GM18861 (cell line): ENCODE data around the gene GRIN3B.
"Not testable (repeated sequence)": the region's sequence is repeated elsewhere in the genome, so short reads cannot be mapped to it uniquely, and the experiment has no call there.

Source experiments
- ATAC-seq: cut with Tn5 transposase; IDR thresholded peaks from one replicate; pipeline ENCODE4 v1.9.1; 2021; ENCODE audit not compliant: unreplicated experiment

GRIN3B gene, protein sequence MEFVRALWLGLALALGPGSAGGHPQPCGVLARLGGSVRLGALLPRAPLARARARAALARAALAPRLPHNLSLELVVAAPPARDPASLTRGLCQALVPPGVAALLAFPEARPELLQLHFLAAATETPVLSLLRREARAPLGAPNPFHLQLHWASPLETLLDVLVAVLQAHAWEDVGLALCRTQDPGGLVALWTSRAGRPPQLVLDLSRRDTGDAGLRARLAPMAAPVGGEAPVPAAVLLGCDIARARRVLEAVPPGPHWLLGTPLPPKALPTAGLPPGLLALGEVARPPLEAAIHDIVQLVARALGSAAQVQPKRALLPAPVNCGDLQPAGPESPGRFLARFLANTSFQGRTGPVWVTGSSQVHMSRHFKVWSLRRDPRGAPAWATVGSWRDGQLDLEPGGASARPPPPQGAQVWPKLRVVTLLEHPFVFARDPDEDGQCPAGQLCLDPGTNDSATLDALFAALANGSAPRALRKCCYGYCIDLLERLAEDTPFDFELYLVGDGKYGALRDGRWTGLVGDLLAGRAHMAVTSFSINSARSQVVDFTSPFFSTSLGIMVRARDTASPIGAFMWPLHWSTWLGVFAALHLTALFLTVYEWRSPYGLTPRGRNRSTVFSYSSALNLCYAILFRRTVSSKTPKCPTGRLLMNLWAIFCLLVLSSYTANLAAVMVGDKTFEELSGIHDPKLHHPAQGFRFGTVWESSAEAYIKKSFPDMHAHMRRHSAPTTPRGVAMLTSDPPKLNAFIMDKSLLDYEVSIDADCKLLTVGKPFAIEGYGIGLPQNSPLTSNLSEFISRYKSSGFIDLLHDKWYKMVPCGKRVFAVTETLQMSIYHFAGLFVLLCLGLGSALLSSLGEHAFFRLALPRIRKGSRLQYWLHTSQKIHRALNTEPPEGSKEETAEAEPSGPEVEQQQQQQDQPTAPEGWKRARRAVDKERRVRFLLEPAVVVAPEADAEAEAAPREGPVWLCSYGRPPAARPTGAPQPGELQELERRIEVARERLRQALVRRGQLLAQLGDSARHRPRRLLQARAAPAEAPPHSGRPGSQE

DNA sequence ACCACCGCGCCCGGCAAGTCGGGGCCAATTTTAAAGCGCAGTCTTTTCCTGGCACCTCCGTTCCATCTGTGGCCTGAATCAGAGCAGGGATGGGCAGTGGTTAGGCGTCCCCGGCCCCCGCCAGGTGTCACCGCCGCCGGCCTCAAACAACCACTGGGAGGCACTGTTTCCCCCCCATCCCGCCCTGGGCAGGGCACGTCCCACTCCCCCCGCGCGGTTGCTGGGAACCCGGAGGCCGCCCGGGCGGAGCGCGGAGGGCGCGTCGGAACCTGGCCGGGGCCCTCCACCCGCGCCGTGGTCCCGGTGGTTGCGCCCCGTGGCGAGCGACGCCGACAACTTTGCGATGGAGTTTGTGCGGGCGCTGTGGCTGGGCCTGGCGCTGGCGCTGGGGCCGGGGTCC, at the start of gene GRIN3B:
Gene GRIN3B, plus strand, starts transcription at position 325 of the 400 bp plus-strand sequence. Its CDS starts 19 bp downstream, at position 344.
- ATAC-seq: no peak

DNA sequence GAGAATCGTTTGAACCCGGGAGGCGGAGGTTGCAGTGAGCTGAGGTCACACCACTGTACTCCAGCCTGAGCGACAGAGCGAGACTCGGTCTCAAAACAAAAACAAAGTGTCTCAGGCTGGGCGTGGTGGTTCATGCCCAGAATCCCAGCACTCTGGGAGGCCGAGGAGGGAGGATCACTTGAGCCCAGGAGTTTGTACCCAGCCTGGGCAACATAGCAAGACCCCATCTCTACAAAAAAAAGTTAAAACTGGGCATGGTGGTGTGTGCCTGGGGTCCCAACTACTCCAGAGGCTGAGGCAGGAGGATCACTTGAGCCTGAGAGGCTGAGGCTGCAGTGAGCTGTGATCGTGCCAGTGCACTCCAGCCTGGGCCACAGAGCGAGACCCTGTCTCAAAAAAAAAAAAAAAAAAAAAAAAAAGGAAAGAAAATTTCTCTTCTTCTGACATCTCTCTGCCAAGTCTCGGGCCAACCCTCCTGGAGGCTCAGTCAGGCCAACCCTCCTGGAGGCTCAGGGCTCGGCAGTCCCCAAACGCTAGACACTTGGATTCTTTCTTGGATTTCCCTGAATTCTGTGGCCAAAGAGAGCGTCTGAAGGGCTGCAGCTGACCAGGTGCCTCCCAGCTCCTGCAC, 48.1 kb upstream of the GRIN3B start:
- ATAC-seq: no peak

DNA sequence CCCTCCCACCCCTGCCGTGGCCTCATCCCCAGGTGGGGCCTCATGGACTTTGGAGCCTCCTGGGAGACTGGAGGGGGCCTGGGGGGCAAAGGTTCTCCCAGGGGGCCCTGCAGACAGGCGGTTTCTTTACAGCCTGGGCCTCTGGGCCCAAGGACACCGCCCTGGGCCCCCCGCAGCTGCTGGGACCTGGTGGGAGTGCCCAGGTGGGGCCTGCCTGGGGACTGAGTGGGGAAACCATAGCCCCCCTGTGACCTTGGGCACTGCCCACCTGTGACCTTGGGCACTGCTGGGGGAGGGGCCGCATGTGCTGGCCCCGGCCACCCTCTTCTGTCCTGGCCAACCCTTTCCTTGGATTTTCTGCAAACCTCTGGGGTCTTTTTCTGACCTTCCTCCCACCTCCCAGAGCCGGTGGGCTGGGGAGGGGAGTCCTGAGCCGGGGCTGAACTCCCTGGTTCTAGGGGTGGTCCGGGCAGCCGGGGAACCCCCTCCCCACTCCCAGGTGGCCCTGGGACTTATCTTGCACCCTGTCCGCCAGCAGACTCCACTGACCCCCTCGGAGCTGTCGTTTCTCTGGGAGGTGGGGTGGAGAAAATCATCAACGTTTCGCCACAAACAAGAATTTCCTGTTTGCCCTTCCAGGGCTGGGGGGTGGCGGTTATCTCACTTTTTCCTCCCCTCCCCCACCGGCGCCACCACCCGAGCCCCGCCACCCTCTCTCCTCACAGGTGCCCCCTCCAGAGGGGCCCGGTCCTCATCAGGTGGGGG, 47.4 kb upstream of the GRIN3B start:
- ATAC-seq: no peak

DNA sequence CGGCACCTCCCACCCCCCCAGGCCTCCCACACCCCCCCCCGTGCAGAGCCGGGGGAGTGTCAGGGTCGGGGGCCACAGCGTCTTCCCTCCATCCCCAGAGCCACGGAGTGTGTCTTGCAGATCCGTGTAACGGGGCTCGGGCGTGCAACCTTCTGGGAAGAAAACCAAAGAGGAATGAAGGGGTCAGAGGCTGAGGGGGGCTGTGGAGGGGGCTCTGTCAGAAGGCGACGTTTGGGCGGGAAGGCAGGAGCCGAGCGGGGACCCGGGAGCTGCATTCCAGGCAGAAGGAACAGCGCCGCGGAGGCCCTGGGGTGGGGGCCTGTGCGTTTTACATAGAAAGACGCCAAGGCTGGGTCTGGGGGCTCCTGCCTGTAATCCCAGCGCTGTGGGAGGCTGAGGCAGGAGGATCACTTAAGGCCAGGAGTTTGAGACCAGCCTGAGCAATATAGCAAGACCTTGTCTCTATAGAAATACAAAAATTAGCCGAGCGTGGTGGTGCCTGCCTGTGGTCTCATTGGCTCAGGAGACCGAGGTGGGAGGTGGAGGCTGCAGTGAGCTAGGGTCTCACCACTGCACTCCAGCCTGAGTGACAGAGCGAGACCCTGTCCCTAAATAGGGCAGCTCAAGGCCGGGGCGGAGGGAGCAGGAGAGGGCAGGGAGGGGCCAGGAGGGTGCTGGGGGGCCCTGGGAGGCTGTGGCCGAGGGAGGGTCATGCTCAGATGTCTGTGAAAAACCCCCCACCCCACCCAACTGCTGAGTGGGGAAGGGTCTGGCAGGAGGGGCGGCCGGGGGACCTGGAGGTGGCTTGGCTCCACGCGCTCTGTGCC, 46.6 kb upstream of the GRIN3B start:
- ATAC-seq: no peak

DNA sequence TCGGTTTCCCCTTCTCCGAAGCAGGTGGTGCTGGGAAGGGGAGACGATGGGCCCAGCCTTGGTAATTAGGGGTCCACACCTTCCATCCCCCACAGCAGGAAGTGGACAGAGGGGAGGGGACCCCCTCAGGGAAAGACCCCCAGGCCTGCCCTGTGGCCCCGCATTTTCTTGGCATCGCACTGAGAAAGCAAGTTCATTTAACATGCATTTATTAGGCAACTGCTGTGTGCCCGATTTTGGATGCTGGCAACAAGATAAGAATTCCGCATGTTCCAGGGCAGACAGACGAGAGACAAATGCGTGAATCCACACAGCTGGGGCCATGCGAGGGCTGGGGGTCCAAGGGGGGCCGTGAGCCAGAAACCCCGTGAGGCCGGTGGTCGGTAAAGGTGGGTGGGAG, 45.9 kb upstream of the GRIN3B start:
- no peak for ATAC-seq

DNA sequence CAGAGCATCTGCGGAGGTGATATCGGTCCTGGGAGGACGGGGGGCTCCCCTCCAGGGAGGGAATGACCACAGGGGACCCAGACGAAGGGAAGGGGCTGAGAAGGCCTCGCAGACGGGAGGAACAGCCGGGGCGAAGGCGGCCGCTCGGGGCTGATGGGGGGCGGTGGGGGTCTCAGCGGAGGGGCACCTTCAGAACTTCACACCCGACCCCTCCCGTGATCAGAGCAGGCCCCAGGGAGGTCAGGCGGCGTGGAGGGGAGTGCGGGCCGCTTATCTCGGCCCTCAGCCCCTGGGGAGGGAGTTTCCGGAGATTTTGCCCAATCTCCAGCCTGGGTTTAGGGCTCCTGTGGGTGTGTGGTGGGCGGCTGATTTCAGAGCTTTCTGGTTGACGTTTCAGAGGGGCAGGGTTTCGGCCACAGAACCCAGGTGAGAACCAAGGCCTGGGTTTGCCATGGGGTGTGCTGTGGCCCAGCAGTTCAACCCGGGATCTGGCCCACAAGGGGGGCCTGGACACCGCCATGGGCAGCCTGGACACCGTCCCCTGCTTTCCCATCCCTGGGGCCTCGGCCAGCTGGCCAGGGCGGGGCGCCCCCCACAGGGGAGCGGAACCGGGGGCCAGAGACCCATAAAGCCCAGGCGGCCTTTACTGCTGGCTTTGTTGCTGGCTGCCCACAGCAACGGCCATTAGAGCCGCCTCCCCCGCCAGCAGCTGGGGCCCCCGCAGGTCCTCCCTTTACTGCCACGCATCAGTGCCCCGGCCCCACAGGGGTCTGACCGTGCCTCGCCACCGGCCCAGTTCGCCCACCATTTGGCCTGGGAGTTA, 45.3 kb upstream of the GRIN3B start:
- ATAC-seq: peak; percentile 43

DNA sequence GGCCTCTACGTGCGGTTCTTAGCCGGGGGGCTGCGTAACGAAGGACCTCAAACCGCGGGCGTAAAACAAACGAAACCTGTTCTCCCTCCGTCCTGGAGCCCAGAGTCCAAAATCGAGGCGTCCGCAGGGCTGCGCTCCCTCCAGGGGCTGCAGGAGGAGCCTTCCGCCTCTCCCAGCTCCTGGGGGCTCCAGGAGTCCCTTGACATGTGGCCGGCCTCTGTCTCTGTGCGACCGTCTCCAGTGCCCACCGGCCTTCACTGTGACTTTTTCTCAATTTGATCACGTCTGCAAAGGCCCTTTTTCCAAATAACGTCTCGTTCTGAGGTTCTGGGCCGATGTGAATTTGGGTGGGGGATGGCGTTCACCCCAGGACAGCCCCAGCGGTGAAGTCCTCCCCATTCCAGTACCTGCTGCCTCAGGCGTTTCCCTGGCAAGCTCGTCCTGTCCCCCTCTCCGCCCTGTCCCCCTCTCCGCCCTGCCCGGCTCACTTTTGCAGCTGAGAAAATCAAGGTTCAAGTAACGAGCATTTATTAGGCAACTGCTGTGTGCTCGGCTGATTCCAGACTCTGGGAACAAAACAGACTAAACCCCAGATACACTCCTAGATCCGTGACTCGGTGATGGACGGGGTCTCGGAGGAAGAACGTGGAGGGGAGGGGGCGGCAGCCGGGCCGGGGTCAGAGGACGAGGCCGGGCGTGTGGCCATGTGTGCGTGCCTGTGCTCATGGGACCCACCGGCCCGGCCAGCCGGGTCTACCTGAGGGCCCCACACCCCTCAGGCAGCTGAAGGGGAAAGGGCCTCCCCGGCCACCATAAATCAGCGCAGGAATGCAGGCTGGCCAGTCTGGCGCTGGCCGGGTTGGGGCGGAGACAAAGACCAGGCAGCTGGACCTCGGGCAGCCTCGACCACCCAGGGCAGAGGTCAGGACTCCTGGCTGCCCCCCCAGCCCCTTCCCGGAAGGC, 44.1 kb upstream of the GRIN3B start:
- ATAC-seq: no peak

DNA sequence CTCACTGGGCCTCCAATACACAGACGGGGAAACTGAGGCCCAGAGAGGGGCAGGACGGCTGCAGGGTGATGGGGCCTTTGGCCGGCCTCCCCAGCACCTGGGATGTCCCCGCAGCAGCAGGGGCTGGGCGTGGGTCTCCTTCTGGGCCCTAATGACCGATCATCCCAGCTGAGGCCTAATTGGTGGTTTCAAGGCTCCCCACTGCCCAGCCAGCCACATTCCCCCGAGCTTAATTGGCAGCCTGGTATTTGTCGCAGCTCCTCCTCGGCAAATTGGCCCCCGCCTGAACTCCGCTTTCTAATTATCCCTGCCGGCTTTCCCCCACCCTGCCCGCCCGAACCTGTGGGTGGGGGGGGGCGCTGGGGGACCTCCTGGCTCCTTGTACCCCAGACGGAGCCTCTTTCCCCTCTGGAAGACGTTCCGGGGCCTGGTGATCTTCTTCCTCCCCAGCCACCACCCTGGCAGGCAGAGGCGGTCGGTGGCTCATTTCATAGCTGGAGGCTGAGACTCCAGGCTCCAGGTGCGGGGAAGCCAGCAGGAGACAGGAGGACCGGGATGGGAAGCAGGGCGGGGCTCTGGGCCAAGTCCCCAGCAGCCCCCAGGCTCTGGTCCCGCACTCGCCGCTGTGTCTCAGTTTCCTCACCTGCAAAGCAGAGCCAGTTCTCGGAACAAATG, 43.3 kb upstream of the GRIN3B start:
- ATAC-seq: no peak

DNA sequence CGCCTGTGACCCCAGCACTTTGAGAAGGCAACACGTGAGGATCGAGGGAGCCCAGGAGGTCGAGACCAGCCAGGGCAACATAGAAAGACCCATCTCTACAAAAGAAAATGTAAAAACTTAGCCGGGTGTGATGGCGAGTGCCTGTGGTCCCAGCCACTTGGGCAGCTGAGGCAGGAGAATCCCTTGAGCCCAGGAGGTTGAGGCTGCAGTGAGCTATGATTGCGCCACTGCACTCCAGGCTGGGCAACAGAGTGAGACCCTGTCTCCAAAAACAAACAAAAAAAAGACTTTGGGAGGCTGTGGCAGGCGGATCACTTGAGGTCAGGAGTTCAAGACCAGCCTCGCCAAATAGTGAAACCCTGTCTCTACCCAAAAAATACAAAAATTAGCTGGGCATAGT, 42.6 kb upstream of the GRIN3B start:
- not testable (repeated sequence) for ATAC-seq

DNA sequence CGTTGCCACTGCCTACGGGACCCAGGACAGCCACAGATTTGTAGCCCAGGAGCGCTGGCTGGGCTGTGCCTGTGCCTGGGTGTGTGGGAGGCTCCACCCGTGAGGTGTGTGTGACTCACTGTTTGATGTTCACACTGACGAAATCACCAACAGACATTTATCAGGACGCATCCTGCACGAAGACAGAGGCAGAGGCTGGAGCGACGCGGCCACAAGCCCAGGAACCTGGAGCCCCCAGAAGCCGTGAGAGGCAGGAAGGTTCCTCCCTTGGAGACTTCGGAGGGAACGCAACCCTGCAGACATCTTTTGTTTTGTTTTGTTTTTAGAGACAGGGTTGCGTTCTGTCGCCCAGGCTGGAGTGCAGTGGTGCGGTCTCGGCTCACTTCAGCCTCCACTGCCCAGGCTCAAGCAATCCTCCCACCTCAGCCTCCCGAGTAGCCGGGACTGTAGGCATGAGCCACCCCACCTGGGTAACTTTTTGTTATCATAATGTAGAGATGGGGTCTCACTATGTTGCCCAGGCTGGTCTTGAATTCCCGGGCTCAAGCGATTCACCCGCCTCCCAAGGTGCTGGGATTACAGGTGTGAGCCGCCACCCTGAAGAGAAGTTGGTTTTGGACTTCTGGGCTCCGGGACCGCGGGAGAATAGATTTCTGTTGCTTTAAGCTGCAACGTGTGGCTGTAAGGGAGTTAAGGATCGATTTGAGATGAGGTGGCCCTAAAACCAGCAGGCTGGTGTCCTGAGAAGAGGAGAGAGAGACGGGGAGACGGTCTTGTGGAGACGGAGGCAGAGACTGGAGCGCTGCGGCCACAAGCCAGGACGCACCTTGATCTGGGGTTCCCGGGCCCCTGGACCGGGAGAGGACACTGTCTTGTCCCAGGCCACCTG, 41.0 kb upstream of the GRIN3B start:
- ATAC-seq: no peak

DNA sequence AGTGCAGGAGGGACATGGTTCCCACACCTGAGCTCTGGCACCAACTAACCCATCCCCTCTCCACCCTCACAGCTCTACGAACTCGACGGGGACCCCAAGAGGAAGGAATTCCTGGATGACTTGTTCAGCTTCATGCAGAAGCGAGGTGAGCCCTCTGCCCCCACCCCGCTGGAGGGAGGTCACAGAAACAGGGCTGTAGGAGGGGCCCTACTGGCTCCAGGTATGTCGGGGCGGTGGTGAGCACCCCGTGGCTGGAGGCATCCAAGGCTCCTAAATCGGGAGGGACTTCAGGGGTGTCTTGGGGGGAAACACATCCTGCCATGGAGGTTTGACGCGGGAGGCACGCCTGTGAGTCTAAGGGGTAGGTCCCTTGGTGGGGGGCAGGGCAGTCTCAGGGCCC, 40.2 kb upstream of the GRIN3B start:
- no peak for ATAC-seq

DNA sequence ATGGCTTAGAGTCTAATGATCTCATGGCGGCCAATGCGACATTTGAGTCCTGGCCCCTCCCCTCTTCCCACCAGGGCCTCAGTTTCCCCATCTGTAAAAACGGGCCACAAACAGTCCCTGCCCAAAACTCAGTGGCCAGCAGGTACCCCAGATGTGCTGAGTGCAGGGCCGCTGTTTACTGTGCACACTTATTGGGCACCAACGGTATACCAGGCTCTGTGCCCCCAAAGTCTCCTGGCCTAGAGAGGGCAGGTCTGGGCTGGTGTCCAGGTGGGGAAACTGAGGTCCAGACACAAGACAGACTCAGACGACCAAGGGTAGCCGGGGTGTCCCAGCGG, 39.6 kb upstream of the GRIN3B start:
- no peak for ATAC-seq

DNA sequence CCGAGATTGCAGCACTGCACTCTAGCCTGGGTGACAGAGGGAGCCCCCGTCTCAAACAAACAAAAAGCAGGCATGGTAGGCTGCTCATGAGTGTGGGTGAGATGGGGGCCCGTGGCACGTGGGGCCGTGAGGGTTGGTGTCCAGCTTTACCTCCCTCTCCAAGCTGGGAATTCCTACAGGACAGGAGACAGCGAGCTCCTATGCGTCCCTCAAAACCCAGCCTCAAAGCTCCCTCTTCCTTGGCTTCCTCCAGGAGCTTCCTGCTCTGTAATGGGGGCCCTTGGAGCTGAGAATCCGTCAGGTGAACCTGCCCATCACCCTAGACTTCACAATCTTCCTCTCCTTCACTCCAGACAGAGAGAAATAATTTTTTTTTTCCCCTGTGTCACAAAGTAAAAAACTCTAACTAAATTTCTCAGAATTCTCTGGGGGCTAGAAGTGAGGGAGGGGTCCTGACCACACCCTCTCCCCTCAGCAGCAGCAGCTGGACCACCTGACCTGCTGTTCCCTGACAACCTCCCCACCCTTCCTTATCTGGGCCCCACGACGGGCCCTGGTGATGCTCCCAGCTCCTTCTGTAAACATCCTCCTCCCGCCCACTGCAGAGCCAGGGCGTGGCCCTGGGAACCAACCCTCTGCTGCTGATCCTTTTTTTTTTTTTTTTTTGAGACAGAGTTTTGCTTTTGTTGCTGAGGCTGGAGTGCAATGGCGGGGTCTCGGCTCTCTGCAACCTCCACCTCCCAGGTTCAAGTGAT, 38.2 kb upstream of the GRIN3B start:
- ATAC-seq: no peak

DNA sequence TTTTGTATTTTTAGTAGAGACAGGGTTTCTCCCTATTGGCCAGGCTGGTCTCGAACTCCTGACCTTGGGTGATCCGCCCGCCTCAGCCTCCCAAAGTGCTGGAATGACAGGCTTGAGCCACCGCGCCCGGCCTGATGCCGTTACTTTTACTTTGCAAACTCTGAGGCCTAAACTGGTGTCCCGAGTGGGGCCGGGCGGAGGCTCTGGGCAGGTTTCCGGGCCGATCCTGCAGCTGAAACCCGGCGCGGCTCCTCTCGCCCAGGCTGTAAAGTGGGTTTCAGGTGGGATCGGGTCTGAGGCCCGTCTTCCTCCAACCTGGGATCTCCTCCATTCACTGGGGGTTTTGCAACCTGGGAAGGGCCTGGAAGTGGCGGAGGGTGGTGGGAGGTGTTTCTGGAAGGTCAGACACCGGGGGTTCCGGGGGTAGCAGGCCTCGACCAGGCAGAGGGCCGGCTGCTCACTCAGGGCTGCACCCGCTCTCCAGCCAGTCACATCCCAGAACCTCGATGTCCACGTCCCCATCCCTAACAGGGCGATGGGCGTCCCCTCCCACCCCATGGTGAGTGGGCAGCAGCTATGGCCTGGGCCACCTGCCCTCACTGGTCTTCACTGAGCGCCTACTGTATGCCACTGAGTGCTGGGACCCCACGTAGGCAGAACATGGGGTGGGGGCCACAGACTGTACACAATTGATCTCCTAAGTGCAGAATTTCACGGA, 37.4 kb upstream of the GRIN3B start:
- no peak for ATAC-seq

DNA sequence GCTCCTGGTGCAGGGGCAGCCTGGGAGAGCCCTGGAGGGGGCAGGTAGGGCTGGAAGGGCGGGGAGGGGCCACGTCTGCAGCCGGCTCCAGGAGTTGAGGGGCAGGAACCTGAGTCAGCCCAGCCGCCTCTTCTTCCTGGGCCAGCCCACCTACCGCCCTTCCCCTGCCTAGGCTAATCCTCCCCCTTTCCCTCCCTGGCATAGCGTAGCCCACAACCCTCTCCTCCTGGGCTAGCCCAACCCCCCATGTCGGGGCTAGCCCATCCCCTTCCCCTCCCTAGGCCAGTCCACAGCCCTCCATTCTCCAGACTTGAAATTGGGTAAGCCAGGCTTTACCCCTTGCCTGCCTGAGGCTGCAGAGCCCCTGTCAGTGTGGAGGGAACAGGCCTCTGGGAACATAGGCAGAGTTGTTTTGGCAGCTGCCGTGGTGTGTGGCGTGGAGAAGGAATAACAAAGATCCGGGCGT, 36.7 kb upstream of the GRIN3B start:
- no peak for ATAC-seq
